AG04450 (cell line): ENCODE data around the gene TEPSIN. TPM values are rescaled to one million over a fixed set of nuclear protein-coding genes. Genes with fewer than 3 reads are reported as not detected.

Source experiments
- CTCF ChIA-PET: fragments of 300-600, 350-600 bp; formaldehyde crosslinking; extraction: SDS; loops from one replicate; lab custom pipeline; 2022; ENCODE audit warnings: antibody characterized with exemption, inconsistent platforms; lab: Charles Lee
- POLR2A ChIA-PET: fragments of 350-600 bp; formaldehyde crosslinking; extraction: SDS; loops from one replicate; lab custom pipeline; 2021; ENCODE audit warnings: antibody characterized with exemption, inconsistent platforms; lab: Yijun Ruan, JAX
- DNase-seq: peaks from one replicate; pipeline ENCODE4 v3.0.0-alpha.2; 2011; ENCODE audit warnings: low read depth, low spot score
- H3K27ac ChIP-seq: one replicate; pipeline ENCODE4 v1.5.1; 2012; ENCODE audit warnings: low read depth, low read length, control low read depth
- H3K27me3 ChIP-seq: one replicate; pipeline ENCODE4 v1.6.0; 2012; ENCODE audit warnings: low read length; ENCODE audit not compliant: control insufficient read depth, insufficient read depth
- H3K4me3 ChIP-seq: 2 replicates; pipeline ENCODE4 v1.5.1; 2011; ENCODE audit warnings: mild to moderate bottlenecking, low read depth, low read length, control low read depth
- H3K9me3 ChIP-seq: 2 replicates; pipeline ENCODE4 v1.5.1; 2012; ENCODE audit warnings: low read length; ENCODE audit not compliant: control insufficient read depth, insufficient read depth
- polyA plus RNA-seq: library from polyadenylated mRNA; depleted of rRNA; stranded (reverse); fragments of >200 nt; gene quantifications from 2 replicates; pipeline ENCODE4 v1.2.3, GENCODE V29; 2011
- TF ChIP-seq, protein P1 (sequence below): IDR thresholded peaks from 2 replicates; pipeline ENCODE4 v1.5.1; 2011; ENCODE audit warnings: low read depth, low read length, control low read depth, inconsistent platforms

The TEPSIN gene
- polyA plus RNA-seq, 1 experiment = 7.5 TPM

DNA sequence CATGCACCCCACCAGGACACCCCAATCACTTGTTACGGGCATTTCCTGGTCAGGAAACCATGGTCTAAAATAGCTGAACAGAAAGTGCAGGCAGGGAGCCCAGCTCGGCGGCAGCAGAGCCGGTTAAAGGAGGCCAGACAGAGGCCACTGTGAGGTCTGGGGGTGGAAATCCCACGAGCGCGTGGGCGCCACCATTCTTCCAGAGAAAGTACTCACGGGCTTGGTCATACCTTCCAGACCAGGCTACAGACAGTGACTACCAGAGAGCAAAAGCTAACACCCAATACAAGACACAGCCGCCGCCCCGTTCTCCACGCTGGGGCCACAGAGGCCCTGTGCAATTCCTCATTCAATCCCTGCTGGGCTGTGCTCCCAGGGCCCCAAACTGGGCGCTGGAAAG lies 28.0 kb downstream of the TEPSIN start:
- Histone ChIP-seq H3K27me3 (no peaks in the 10 kb centered on the region), H3K27ac (no peak overlapping the region), H3K9me3 (no peaks in the 10 kb centered on the region; the same call in 1 of the 2 replicates), H3K4me3 (no peak overlapping the region)
- ChIA-PET CTCF (interaction anchor here (0.7 kb wide), 1 partner anchor 67 kb away, joined by 4 read pairs; no protein-coding TSS in a partner anchor), POLR2A (no interaction called here)
- DNase-seq = no peak
- TF ChIP-seq, protein P1, sequence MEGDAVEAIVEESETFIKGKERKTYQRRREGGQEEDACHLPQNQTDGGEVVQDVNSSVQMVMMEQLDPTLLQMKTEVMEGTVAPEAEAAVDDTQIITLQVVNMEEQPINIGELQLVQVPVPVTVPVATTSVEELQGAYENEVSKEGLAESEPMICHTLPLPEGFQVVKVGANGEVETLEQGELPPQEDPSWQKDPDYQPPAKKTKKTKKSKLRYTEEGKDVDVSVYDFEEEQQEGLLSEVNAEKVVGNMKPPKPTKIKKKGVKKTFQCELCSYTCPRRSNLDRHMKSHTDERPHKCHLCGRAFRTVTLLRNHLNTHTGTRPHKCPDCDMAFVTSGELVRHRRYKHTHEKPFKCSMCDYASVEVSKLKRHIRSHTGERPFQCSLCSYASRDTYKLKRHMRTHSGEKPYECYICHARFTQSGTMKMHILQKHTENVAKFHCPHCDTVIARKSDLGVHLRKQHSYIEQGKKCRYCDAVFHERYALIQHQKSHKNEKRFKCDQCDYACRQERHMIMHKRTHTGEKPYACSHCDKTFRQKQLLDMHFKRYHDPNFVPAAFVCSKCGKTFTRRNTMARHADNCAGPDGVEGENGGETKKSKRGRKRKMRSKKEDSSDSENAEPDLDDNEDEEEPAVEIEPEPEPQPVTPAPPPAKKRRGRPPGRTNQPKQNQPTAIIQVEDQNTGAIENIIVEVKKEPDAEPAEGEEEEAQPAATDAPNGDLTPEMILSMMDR = no peak

DNA sequence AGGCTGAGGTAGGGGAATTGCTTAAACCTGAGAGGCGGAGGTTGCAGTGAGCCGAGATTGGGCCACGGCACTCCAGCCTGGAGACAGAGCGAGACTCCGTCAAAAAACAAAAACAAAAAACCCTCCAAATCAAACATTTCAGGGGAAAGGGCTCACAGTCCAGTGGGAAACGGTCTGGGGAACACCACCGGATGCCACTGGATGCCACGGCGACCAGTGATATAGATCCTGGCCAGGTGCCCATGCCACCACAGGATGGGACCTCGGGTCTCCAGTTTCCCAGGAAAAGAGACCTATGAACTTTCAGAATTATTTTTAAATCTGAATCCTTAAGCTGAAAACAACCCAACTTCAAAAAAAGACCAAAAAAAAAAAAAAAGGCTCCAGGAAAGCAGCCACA lies 28.4 kb downstream of the TEPSIN start:
- H3K27ac ChIP-seq = no peak overlapping the region
- no peak for DNase-seq
- no peaks in the 10 kb centered on the region; the same call in 1 of the 2 replicates for H3K9me3 ChIP-seq
- no peak overlapping the region for H3K4me3 ChIP-seq
- ChIA-PET POLR2A (no interaction called here), CTCF (interaction anchor here (0.7 kb wide), 1 partner anchor 67 kb away, joined by 4 read pairs; no protein-coding TSS in a partner anchor)
- no peaks in the 10 kb centered on the region for H3K27me3 ChIP-seq
- TF ChIP-seq, protein P1 = no peak

DNA sequence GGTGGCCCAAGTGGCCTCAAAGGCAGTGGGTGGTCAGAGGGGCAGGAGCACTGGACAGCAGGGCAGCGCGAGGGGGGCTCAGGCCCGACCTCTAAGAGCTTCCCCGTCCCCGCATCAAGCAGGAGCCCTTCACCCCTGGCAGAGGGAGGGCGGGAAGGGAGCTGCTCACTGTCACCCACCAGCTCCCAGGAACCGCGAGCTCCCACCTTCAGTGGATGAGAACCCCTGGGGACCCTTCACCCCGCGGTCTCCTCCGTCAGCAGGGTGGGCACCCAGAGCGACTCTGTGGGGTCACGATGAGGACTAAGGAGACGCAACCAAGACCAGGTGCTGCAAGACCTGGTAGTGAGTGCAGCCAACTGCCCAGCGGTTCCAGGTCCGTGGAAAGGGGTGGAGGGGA lies 29.7 kb downstream of the TEPSIN start:
- H3K9me3 ChIP-seq = no peaks in the 10 kb centered on the region; the same call in 1 of the 2 replicates
- ChIA-PET POLR2A (no interaction called here), CTCF (no interaction called here)
- no peak overlapping the region for H3K4me3 ChIP-seq
- TF ChIP-seq, protein P1 = no peak
- H3K27ac ChIP-seq = no peak overlapping the region
- no peaks in the 10 kb centered on the region for H3K27me3 ChIP-seq
- no peak for DNase-seq

DNA sequence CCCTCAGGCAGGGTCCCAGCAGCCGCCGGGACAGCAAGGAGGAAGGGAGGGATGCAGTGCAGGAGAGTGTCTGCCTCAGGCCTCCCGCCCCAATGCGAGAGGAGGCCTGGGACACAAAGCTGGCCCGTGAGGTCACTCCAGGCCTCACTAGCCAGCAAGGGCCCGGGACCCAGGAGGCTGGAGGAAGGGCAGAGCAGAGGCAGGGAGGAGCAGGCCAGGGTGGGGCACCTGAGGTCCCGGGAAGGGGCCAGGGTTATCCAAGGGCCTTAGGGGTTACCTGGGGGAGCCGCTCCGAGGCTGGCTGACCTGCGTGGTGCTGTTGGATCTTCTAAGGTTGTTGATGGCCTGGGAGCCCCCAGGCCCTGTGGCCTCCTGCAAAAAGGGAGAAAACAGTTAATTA lies 30.2 kb downstream of the TEPSIN start:
- POLR2A ChIA-PET = no interaction called here
- TF ChIP-seq, protein P1 = no peak
- CTCF ChIA-PET = no interaction called here
- Histone ChIP-seq H3K4me3 (no peak overlapping the region), H3K27me3 (no peaks in the 10 kb centered on the region), H3K9me3 (no peaks in the 10 kb centered on the region; the same call in 1 of the 2 replicates), H3K27ac (no peak overlapping the region)
- no peak for DNase-seq

DNA sequence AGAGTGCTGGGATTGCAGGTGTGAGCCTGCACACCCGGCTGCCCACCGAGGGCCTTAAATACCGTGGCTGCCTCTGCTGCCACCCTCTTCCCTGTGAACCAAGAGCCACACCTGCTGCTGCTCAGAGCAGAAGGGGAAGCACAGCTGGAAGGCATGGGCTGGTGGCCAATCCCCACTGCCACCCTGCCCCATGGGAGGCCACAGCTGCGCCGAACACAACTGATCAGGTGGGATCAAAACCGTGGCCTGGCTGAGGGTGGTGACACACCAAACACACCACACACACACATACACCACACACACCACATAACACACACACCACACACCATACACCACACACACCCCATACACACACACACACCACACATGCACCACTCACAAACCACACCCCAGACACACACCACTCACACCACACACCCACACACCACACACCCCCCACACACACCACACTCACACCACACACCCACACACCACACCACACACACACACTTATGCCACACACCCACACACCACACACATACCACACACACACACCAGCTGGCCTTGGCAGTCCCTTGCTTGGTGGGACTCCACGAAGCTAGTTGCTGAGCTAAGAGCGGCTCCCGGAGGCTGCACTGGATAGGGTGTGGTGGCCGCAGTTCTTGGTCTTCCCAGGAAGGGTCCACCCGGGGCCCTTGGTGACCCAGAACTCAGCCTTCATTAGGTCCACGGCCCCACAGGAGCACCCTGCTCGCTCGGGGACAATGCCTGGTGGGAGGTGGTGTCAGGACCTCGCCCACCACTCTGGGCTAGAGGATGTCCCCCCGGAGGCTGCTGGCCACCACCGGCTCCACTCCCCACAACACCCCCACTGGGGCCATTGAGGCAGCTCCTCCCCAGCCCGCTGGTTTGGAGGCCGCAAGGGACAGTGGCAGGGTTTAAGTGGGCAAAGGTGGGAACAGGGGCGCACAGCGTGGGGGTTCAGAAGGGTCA lies 31.0 kb downstream of the TEPSIN start:
- DNase-seq = no peak
- ChIA-PET POLR2A (no interaction called here), CTCF (no interaction called here)
- H3K4me3 ChIP-seq = no peak overlapping the region
- TF ChIP-seq, protein P1 = no peak
- no peak overlapping the region for H3K27ac ChIP-seq
- H3K27me3 ChIP-seq = no peaks in the 10 kb centered on the region
- no peaks in the 10 kb centered on the region; the same call in 1 of the 2 replicates for H3K9me3 ChIP-seq
